Heart left ventricle (tissue), 16 donors: Measurements from ENCODE around the gene SPEG. TPM values are rescaled to one million over a fixed set of nuclear protein-coding genes. Genes with fewer than 3 reads are reported as not detected.

Experiments used
- ATAC-seq, 4 donors: fragments of 200-7000 bp; cut with Tn5 transposase; one replicate each; pipeline ENCODE4 v1.9.1; 2020 to 2022; ENCODE audit warnings: moderate library complexity in 4 of 4, mild to moderate bottlenecking in 3 of 4, moderate number of reproducible peaks in 1 of 4
- DNase-seq, 5 donors: peaks; one replicate each; pipeline ENCODE4 v3.0.0-alpha.2; 2020
- H3K27ac ChIP-seq, 12 donors: fragments of 200-600 bp; sonication (generic) in 4 of 12; one replicate each; pipeline versions ENCODE4 v1.5.0 to v1.8.0; 2016 to 2022; ENCODE audit warnings: mild to moderate bottlenecking in 2 of 12
- H3K27me3 ChIP-seq, 9 donors: fragments of 200-600 bp; sonication (generic) in 2 of 9; one replicate each; pipeline versions ENCODE4 v1.5.1 to v1.8.0; 2016 to 2022; ENCODE audit warnings: mild to moderate bottlenecking in 3 of 9
- H3K36me3 ChIP-seq, 9 donors: fragments of 200-600 bp; sonication (generic) in 2 of 9; one replicate each; pipeline versions ENCODE4 v1.5.0 to v1.8.0; 2018 to 2022; ENCODE audit warnings: mild to moderate bottlenecking in 2 of 9
- H3K4me1 ChIP-seq, 12 donors: fragments of 200-600 bp; sonication (generic) in 4 of 12; one replicate each; pipeline versions ENCODE4 v1.5.0 to v1.8.0; 2016 to 2022; ENCODE audit warnings: mild to moderate bottlenecking in 3 of 12
- H3K4me3 ChIP-seq, 12 donors: fragments of 200-600 bp; sonication (generic) in 4 of 12; one replicate each; pipeline versions ENCODE4 v1.5.0 to v1.8.0; 2017 to 2022; ENCODE audit warnings: mild to moderate bottlenecking in 9 of 12, moderate library complexity in 4 of 12
- H3K9me3 ChIP-seq, 12 donors: fragments of 200-600 bp; sonication (generic) in 4 of 12; one replicate each; pipeline versions ENCODE4 v1.5.0 to v1.8.0; 2016 to 2022; ENCODE audit warnings: mild to moderate bottlenecking in 1 of 12
- CTCF ChIP-seq, 12 donors: fragments of 200-600 bp; sonication (generic) in 4 of 12; IDR thresholded peaks; one replicate each; pipeline versions ENCODE4 v1.5.0 to v1.8.0; 2018 to 2022; ENCODE audit warnings: antibody characterized with exemption in 12 of 12, mild to moderate bottlenecking in 5 of 12
- POLR2A ChIP-seq, 2 donors: fragments of 450-650 bp; IDR thresholded peaks; one replicate each; pipeline ENCODE4 v1.6.1; 2017; ENCODE audit warnings: antibody characterized with exemption in 2 of 2, mild to moderate bottlenecking in 2 of 2, moderate library complexity in 2 of 2
- WGBS, 4 donors: extraction: QIAGEN DNeasy Blood & Tissue Kit in 2 of 4; methylation state at CpG; one replicate each; pipeline versions ENCODE4 v1.1.5 to v1.1.7; 2013 to 2018; 5-methylcytosine and 5-hydroxymethylcytosine counted together
- intact Hi-C, 10 donors: fragments of 100-400 bp; cut with DNase I; formaldehyde crosslinking; loops; one replicate each; pipeline versions ENCODE4 v1.11.1 to v1.14.2; 2022
- polyA plus RNA-seq, 2 donors: library from polyadenylated mRNA; stranded (reverse); fragments of 200-250 nt; gene quantifications; one replicate each; pipeline ENCODE4 v1.2.3, GENCODE V29; 2013
- total RNA-seq, 9 donors: library from RNA; depleted of rRNA in 2 of 9; stranded (reverse); fragments of >200 nt in 2 of 9; fragmentation: NEBNext Ultra II Directional in 3 of 9; extraction: Animal tissue kit (Norgen Biotek cat#: 25700) in 3 of 9; gene quantifications; one replicate each; pipeline versions ENCODE4 v1.1.0 to v1.2.4, GENCODE V29; 2016 to 2023
- donor health status: ischemic (EF 13 %, LVEDD 7.1; RV severe dilation, severe dysfunction).
- donor health status: healthy with polysubstance abuse.
- donor health status: DM: no; HTN: yes; CAD: no.
- donor health status: DM: no; HTN: no; CAD: no.
- donor health status: ischemic (EF 25% LVEDD 6.9; RV normal size, moderate dysfunction).
- donor health status: ischemic (EF 25% LVEDD 5.7; RV mildly dilated, moderate dysfunction).
- donor health status: healthy.
- donor health status: DM: yes; HTN: yes; CAD: no.
- donor health status: ischemic (EF 35%, LVEDD 5.7; RV mildly dilated, moderate dysfunction).
- donor health status: nonischemic (EF 11% LVEDD 7.7; RV severe dilation, severe dysfunction).
- donor health status: DM: yes; HTN: yes; CAD: no.
- donor health status: PGD.
- donor health status: ischemic (EF 29% LVEDD 5.4; RV normal size, mild dysfunction).
- donor health status: nonischemic (EF 23%, LVEDD 6.1; RV moderate dilation, normal function).

Gene SPEG
- total and polyA plus RNA-seq, 11 donors = 64.8 to 150 (median 108) TPM

- Histone ChIP-seq H3K27me3 (peaks cover 0 to 62% (median 36%) of the 10 kb centered on the region in 9 donors), H3K4me3 (no peak overlapping the region), H3K4me1 (peaks cover 0 to 52% (median 23%) of the 10 kb centered on the region in 12 donors), H3K27ac (no peak overlapping the region), H3K9me3 (no peaks in the 10 kb centered on the region), H3K36me3 (no peaks in the 10 kb centered on the region)
- ATAC-seq = no peak
- intact Hi-C loops = no loop called here
- TF ChIP-seq CTCF (IDR thresholded peaks at IDR 0.05) = no peak
- 37 to 61% (median 42%) methylated on average over 16 of the region's 16 CpGs for WGBS, 4 donors
- DNase-seq = no peak
These were observed 78.0 kb downstream of the SPEG start for GRCh38 chr2:219512524-219513216.

GRCh38 chr2:219513787-219514186 lies 79.1 kb downstream of the SPEG start:
- Histone ChIP-seq H3K36me3 (no peaks in the 10 kb centered on the region), H3K4me3 (no peak overlapping the region), H3K27me3 (peaks cover 0 to 66% (median 36%) of the 10 kb centered on the region in 9 donors), H3K4me1 (peaks cover 0 to 41% (median 21%) of the 10 kb centered on the region in 12 donors), H3K27ac (no peak overlapping the region), H3K9me3 (no peaks in the 10 kb centered on the region)
- DNase-seq (no peak), ATAC-seq (no peak)
- WGBS, 4 donors = 14 to 32% (median 25%) methylated on average over 3 to 4 of the region's 4 CpGs
- no peak for TF ChIP-seq POLR2A (IDR thresholded peaks at IDR 0.05)
- no peak for TF ChIP-seq CTCF (IDR thresholded peaks at IDR 0.05)
- intact Hi-C loops = no loop called here

GRCh38 chr2:219514196-219514761 lies 79.6 kb downstream of the SPEG start, which contains the start of gene ASIC4:
Gene ASIC4 (plus strand): TSS chr2:219514482. CDS start chr2:219514725, 243 bp downstream.
- Histone ChIP-seq H3K27me3 (peaks cover 0 to 66% (median 36%) of the 10 kb centered on the region in 9 donors), H3K9me3 (no peaks in the 10 kb centered on the region), H3K4me3 (peak within 1 kb of the TSS in 1 of 12 donors; percentile 5), H3K4me1 (peaks cover 0 to 36% (median 16%) of the 10 kb centered on the region in 12 donors), H3K27ac (no peak within 1 kb of the TSS), H3K36me3 (no peaks in the 10 kb centered on the region)
- DNase-seq (no peak), ATAC-seq (peak in 2 of 4 donors; percentile 13 to 16)
- intact Hi-C loops = no loop called here
- 4 to 7% (median 5%) methylated on average over 19 to 31 of the region's 31 CpGs for WGBS, 4 donors
- no peak for TF ChIP-seq POLR2A (IDR thresholded peaks at IDR 0.05)
- no peak for TF ChIP-seq CTCF (IDR thresholded peaks at IDR 0.05)

GRCh38 chr2:219514836-219515235 lies 80.2 kb downstream of the SPEG start:
- Histone ChIP-seq H3K27me3 (peaks cover 0 to 64% (median 36%) of the 10 kb centered on the region in 9 donors), H3K27ac (no peak overlapping the region), H3K36me3 (no peaks in the 10 kb centered on the region), H3K4me1 (peaks cover 0 to 30% (median 11%) of the 10 kb centered on the region in 12 donors), H3K9me3 (no peaks in the 10 kb centered on the region), H3K4me3 (no peak overlapping the region)
- TF ChIP-seq POLR2A (IDR thresholded peaks at IDR 0.05) (no peak), CTCF (IDR thresholded peaks at IDR 0.05) (no peak)
- ATAC-seq (no peak), DNase-seq (no peak)
- 73 to 88% (median 79%) methylated on average over 15 to 21 of the region's 21 CpGs for WGBS, 4 donors
- intact Hi-C loops = no loop called here
